BJ (cell line): Measurements from ENCODE around the gene WBP1. TPM values are rescaled to one million over a fixed set of nuclear protein-coding genes. Genes with fewer than 3 reads are reported as not detected.

Experiments used
- CTCF ChIA-PET: fragments of 350-600 bp; formaldehyde crosslinking; extraction: SDS; loops from one replicate; lab custom pipeline; 2021; ENCODE audit warnings: antibody characterized with exemption, inconsistent platforms; lab: Yijun Ruan, JAX
- POLR2A ChIA-PET: fragments of 300-600 bp; sonication (Branson Sonifier 250); formaldehyde crosslinking; extraction: SDS; loops from one replicate; lab custom pipeline; 2021; ENCODE audit warnings: antibody characterized with exemption; lab: Charles Lee
- DNase-seq: peaks from one replicate; pipeline ENCODE4 v3.0.0-alpha.2; 2011; ENCODE audit warnings: low read depth
- H3K27me3 ChIP-seq: 2 replicates; pipeline ENCODE4 v1.6.0; 2011; ENCODE audit warnings: low read length; ENCODE audit not compliant: control insufficient read depth, insufficient read depth
- H3K36me3 ChIP-seq: 2 replicates; pipeline ENCODE4 v1.5.1; 2011; ENCODE audit warnings: low read length; ENCODE audit not compliant: control insufficient read depth, insufficient read depth
- H3K4me3 ChIP-seq: 2 replicates; pipeline ENCODE4 v1.5.1; 2011; ENCODE audit warnings: low read depth, mild to moderate bottlenecking, control low read depth, low read length
- polyA plus RNA-seq: library from polyadenylated mRNA; depleted of rRNA; stranded (reverse); fragments of >200 nt; gene quantifications from 2 replicates; pipeline ENCODE4 v1.2.3, GENCODE V29; 2011
- TF ChIP-seq, protein P1 (sequence below): IDR thresholded peaks from 2 replicates; pipeline ENCODE4 v1.5.1; 2011; ENCODE audit warnings: low read depth, mild to moderate bottlenecking, control low read depth, inconsistent platforms, low read length, moderate library complexity; ENCODE audit not compliant: insufficient read depth

Gene WBP1
- polyA plus RNA-seq, 1 experiment: 92.0 TPM

DNA sequence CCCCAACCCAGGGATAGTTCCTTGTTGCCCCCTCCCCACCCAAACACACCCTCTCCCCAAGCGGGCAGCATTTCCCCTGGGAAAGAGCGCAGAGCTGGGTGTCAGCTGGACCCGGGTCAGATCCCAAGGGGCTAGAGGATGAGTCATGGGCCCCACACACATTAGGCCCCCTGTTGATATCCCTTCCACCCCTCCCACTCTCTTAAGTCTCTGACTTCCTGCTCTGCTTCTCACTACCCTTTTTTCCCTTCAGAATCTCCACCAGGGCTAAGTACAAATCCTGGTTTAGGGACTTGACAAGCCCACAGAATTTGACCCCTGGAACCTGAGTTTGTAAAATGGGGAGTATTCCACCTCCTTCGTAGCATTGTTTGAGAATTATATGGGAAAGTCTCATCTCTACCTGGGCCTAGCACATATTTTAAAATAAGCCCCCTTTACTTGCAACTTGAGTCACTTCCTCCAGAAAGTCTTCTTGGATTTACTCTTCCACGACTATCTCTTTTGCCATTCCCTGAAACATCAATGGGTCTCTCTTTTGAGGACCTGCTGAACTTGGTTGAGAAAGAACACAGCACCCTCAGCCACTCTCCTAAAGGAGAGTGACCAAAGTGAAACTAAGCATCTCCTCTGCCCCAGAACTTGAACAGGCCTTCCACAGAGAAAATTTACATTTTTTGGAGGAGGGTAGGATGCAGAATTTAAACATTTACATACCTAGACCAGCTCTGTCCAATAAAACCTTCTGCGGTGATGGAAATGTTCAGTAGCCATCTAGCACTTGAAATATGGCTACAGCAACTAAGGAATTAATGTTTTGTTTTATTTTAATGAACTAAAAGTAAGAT lies 21.2 kb upstream of the WBP1 start:
- DNase-seq: no peak
- POLR2A ChIA-PET: no interaction called here
- H3K27me3 ChIP-seq: peaks cover 5% of the 10 kb centered on the region
- H3K36me3 ChIP-seq: peaks cover 2% of the 10 kb centered on the region
- no peak overlapping the region for H3K4me3 ChIP-seq
- CTCF ChIA-PET: interaction anchor here (0.5 to 1.5 kb wide), 3 partner anchors 8 to 186 kb away, joined by 3 read pairs; partner anchors contain the start of gene INO80B
- TF ChIP-seq, protein P1, sequence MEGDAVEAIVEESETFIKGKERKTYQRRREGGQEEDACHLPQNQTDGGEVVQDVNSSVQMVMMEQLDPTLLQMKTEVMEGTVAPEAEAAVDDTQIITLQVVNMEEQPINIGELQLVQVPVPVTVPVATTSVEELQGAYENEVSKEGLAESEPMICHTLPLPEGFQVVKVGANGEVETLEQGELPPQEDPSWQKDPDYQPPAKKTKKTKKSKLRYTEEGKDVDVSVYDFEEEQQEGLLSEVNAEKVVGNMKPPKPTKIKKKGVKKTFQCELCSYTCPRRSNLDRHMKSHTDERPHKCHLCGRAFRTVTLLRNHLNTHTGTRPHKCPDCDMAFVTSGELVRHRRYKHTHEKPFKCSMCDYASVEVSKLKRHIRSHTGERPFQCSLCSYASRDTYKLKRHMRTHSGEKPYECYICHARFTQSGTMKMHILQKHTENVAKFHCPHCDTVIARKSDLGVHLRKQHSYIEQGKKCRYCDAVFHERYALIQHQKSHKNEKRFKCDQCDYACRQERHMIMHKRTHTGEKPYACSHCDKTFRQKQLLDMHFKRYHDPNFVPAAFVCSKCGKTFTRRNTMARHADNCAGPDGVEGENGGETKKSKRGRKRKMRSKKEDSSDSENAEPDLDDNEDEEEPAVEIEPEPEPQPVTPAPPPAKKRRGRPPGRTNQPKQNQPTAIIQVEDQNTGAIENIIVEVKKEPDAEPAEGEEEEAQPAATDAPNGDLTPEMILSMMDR: no peak

DNA sequence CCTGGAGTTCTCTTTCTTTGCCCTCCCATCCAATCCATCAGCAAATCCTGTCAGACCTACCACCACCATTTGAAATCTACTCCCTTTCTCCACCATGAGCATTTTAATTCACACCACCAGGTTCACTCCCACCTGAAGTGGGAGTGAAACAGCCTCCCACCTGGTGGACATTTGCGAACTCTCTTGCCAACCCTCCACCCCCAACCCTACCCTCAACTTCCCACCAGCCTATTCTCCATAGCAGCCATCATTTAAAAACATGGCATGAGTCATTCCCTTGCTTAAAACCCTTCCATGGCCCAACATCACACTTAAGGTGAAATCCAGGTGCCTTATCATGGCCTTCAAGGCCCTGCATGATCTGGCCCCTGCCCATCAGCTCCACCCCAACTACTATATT lies 20.0 kb upstream of the WBP1 start:
- CTCF ChIA-PET: interaction anchor here (1.5 kb wide), 1 partner anchor 9 kb away, joined by 3 read pairs; no protein-coding TSS in a partner anchor
- DNase-seq: no peak
- POLR2A ChIA-PET: no interaction called here
- H3K4me3 ChIP-seq: no peak overlapping the region
- TF ChIP-seq, protein P1: no peak
- no peaks in the 10 kb centered on the region; the same call in 1 of the 2 replicates for H3K36me3 ChIP-seq
- H3K27me3 ChIP-seq: peaks cover 7% of the 10 kb centered on the region

DNA sequence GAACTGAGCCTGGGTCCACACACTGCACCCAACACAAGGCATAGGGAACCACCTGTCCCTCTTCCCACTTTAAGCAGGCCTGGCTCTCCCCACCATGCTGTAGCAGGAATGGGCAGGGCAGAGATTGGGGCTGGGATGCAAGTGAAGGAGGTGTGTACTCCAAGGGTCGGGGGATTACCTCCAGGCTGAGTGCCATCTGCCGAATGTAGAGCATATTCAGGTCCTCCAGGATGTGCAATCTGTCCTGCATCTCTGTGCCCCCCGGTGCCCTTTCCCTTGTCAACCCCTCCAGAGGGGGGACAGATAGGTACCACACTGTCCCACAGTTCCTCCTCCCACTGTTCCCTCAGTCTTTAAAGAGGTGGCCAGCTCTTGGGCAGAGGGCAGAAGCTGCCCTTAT lies 18.9 kb upstream of the WBP1 start:
- TF ChIP-seq, protein P1: no peak
- CTCF ChIA-PET: interaction anchor here (0.5 to 2.2 kb wide), 4 partner anchors 11 to 504 kb away, joined by 3 to 10 read pairs (median 4); no protein-coding TSS in a partner anchor
- POLR2A ChIA-PET: interaction anchor here (0.5 kb wide), 1 partner anchor 25 kb away, joined by 7 read pairs; no protein-coding TSS in a partner anchor

DNA sequence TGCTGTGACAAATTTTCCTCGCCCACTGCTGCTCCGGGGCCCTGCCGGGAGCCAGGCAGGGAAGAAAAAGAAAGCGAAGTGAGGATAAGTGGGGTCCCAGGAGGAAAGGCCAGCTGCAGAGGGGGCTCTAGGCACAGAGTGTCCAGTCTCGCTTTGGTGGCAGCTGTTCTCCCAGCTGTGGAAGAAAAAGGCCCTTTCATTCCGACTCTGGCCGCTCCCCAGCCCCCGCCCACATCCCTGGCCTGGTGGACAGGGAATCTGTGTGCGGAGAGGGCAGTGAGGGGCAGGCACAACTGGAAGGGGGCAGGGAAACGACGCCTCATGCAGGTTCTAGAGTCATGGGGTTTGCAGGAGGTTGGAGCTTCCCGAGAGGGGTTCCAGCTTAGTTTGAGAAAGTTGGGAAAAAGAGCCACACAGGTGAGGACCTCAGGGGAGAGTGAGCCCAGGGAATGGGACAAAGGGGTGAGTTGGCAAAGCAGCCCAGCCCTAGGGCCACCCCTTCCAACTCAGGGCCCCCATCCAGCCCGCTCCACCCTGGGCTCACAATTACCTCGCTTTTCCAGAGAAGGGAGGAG lies 18.3 kb upstream of the WBP1 start:
- Histone ChIP-seq H3K4me3 (peak overlapping the region; percentile 69), H3K36me3 (no peaks in the 10 kb centered on the region; the same call in 1 of the 2 replicates), H3K27me3 (peaks cover 9% of the 10 kb centered on the region)
- CTCF ChIA-PET: interaction anchor here (0.5 to 2.2 kb wide), 5 partner anchors 11 to 503 kb away, joined by 3 to 10 read pairs (median 4); no protein-coding TSS in a partner anchor
- no peak for DNase-seq
- POLR2A ChIA-PET: no interaction called here
- TF ChIP-seq, protein P1: no peak

More for the DNA sequence above, 18.9 kb upstream of the WBP1 start:
- Histone ChIP-seq H3K36me3 (no peaks in the 10 kb centered on the region; the same call in 1 of the 2 replicates), H3K4me3 (peak overlapping the region; percentile 69), H3K27me3 (peaks cover 7% of the 10 kb centered on the region)
- no peak for DNase-seq
